Spinal cord (tissue), 10 donors: ENCODE data around the gene ADAR. TPM values are rescaled to one million over a fixed set of nuclear protein-coding genes. Genes with fewer than 3 reads are reported as not detected.
"Not testable (repeated sequence)": the region's sequence is repeated elsewhere in the genome, so short reads cannot be mapped to it uniquely, and the experiment has no call there.

Source experiments
- DNase-seq, 6 donors: peaks; one replicate each; pipeline versions ENCODE4 v3.0.0 to v3.0.0-alpha.2; 2013 to 2015; ENCODE audit warnings: low spot score in 6 of 6, low read depth in 4 of 6
- H3K27ac ChIP-seq: one replicate; pipeline ENCODE4 v1.5.1; 2013; ENCODE audit warnings: low read depth, low read length, control low read depth
- H3K27me3 ChIP-seq: one replicate; pipeline ENCODE4 v1.6.1; 2013; ENCODE audit warnings: low read length; ENCODE audit not compliant: control insufficient read depth, insufficient read depth
- H3K36me3 ChIP-seq: one replicate; pipeline ENCODE4 v1.6.1; 2013; ENCODE audit warnings: low read length; ENCODE audit not compliant: control insufficient read depth, insufficient read depth
- H3K4me1 ChIP-seq: one replicate; pipeline ENCODE4 v1.6.1; 2013; ENCODE audit warnings: low read length; ENCODE audit not compliant: control insufficient read depth, insufficient read depth
- H3K4me3 ChIP-seq: one replicate; pipeline ENCODE4 v1.5.1; 2013; ENCODE audit warnings: low read depth, low read length, control low read depth
- H3K9me3 ChIP-seq: one replicate; pipeline ENCODE4 v1.6.1; 2013; ENCODE audit warnings: low read length; ENCODE audit not compliant: control insufficient read depth, insufficient read depth
- WGBS: methylation state at CpG from one replicate; pipeline ENCODE4 v1.1.5; 2013; ENCODE audit warnings: missing lambda C conversion rate; ENCODE audit not compliant: insufficient coverage; 5-methylcytosine and 5-hydroxymethylcytosine counted together
- long read RNA-seq, 4 donors: transcript quantifications; one replicate each; lab custom pipeline, GENCODE V29; 2026
- polyA plus RNA-seq, 2 donors: library from polyadenylated mRNA; unstranded; fragments of 120-200 nt; gene quantifications; one replicate each; pipeline ENCODE4 v1.2.1, GENCODE V29; 2013; ENCODE audit not compliant: insufficient read length in 2 of 2
- total RNA-seq, 2 donors: library from RNA; depleted of rRNA in 1 of 2; stranded (reverse); fragments of 120-200 nt in 1 of 2; fragments of >200 nt in 1 of 2; gene quantifications; one replicate each; pipeline versions ENCODE4 v1.2.3 to v1.2.4, GENCODE V29; 2013 to 2014
- donor health status: healthy.

The ADAR gene, protein sequence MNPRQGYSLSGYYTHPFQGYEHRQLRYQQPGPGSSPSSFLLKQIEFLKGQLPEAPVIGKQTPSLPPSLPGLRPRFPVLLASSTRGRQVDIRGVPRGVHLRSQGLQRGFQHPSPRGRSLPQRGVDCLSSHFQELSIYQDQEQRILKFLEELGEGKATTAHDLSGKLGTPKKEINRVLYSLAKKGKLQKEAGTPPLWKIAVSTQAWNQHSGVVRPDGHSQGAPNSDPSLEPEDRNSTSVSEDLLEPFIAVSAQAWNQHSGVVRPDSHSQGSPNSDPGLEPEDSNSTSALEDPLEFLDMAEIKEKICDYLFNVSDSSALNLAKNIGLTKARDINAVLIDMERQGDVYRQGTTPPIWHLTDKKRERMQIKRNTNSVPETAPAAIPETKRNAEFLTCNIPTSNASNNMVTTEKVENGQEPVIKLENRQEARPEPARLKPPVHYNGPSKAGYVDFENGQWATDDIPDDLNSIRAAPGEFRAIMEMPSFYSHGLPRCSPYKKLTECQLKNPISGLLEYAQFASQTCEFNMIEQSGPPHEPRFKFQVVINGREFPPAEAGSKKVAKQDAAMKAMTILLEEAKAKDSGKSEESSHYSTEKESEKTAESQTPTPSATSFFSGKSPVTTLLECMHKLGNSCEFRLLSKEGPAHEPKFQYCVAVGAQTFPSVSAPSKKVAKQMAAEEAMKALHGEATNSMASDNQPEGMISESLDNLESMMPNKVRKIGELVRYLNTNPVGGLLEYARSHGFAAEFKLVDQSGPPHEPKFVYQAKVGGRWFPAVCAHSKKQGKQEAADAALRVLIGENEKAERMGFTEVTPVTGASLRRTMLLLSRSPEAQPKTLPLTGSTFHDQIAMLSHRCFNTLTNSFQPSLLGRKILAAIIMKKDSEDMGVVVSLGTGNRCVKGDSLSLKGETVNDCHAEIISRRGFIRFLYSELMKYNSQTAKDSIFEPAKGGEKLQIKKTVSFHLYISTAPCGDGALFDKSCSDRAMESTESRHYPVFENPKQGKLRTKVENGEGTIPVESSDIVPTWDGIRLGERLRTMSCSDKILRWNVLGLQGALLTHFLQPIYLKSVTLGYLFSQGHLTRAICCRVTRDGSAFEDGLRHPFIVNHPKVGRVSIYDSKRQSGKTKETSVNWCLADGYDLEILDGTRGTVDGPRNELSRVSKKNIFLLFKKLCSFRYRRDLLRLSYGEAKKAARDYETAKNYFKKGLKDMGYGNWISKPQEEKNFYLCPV
- total RNA-seq: 100 to 1,000 TPM; 106 to 108 TPM
- polyA plus RNA-seq: 100 to 1,000 TPM; 130 to 131 TPM
- long read RNA-seq, donor 1, full-length matches to known transcripts: 1 of 11 reads
- long read RNA-seq, donor 1, partial matches to known transcripts: 10 of 11 reads
- long read RNA-seq, donor 1, other reads (novel, unspliced or antisense): 0 of 11 reads
- long read RNA-seq, donor 2, full-length matches to known transcripts: 1 of 8 reads
- long read RNA-seq, donor 2, partial matches to known transcripts: 7 of 8 reads
- long read RNA-seq, donor 2, other reads (novel, unspliced or antisense): 0 of 8 reads
- long read RNA-seq, donor 3, full-length matches to known transcripts: 4 of 9 reads
- long read RNA-seq, donor 3, partial matches to known transcripts: 5 of 9 reads
- long read RNA-seq, donor 3, other reads (novel, unspliced or antisense): 0 of 9 reads
- long read RNA-seq, donor 4, full-length matches to known transcripts: 2 of 14 reads
- long read RNA-seq, donor 4, partial matches to known transcripts: 12 of 14 reads
- long read RNA-seq, donor 4, other reads (novel, unspliced or antisense): 0 of 14 reads

DNA sequence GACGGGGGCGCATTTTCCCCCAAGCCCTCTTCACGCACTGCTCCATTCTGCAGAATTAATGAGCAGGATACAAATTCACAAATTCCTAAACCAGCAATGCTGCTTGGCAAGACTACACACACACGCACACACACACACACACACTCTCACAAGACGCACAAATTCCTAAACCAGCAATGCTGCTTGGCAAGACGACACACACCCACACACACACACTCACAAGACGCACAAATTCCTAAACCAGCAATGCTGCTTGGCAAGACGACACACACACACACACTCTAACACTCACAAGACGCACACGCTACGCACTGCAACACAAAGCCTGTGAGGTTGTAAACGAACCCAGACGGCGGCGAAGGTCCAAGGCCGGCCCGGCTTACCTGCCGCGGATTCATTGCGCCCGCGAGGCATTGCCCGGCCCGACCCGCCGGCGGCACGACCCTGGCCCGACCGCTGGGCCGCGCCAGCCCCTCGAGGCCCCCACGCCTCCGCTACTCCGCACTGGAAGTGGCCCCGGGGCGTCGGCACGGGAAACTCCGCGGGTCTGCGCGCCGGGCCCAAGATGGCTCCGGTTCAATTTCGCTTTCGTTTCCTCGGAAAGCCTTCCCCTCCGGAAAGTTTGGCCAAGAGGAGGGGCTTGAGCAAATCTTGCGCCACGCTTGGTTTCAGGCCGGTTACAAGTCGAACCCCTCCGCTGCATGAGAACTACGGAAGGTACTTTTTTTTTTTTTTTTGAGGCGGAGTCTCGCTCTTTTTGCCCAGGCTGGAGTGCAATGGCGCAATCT lies at the start of gene ADAR:
TSS of gene ADAR (minus strand) at position 578 of the 788 bp plus-strand sequence. CDS start at position 398, 180 bp downstream.
- Histone ChIP-seq H3K4me3 (peak within 1 kb of the TSS; percentile 70), H3K36me3 (no peaks in the 10 kb centered on the region), H3K27me3 (no peaks in the 10 kb centered on the region), H3K9me3 (no peaks in the 10 kb centered on the region), H3K27ac (peak within 1 kb of the TSS; percentile 93), H3K4me1 (peaks cover 9% of the 10 kb centered on the region)
- under 1% methylated on average over 58 of the region's 59 CpGs for WGBS
- DNase-seq: peak; percentile 69 to 96 (median 80)

DNA sequence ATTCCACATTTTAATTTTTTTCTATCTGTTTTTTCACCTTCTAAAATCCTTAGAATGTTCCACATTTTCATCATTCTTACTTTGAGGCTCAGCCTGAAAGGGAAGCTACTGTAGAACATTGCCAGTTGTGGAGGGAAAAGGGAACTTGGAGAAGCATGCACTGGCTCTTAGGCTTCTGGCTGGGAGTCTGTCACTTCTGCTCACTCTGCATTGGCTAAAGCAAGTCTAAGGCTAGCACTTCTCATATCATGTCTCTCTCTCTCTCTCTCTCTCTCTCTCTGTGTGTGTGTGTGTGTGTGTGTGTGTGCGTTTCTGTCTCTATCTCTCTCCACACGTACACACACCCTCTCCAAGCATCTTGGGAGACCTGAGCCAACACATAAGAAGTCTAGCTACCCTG lies 49.6 kb upstream of the ADAR start:
- Histone ChIP-seq H3K4me3 (no peak overlapping the region), H3K4me1 (no peaks in the 10 kb centered on the region), H3K27me3 (peaks cover 5% of the 10 kb centered on the region), H3K27ac (no peak overlapping the region), H3K36me3 (no peaks in the 10 kb centered on the region), H3K9me3 (no peaks in the 10 kb centered on the region)
- peak in 1 of 6 donors; percentile 15 for DNase-seq
- WGBS: no CpG with 5 or more reads among the region's 2 CpGs

DNA sequence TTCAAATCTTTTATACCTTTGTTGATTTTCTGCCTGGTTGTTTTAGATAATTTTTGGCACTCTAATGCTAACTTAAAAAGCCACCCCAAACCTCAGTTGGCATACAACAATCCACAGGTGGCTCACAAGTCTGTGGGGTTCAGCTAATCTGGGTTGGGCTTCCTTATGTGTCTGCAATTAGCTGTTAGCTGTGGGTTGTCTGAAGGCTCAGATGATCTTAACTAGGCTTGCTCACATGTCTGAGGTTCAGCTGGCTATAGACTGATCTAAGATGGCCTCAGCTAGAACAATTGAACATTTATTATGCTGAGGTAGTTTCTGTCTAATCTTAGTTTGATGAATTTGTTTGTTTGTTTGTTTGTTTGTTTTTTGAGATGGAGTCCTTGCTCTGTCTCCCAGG lies 44.9 kb upstream of the ADAR start:
- Histone ChIP-seq H3K27ac (no peak overlapping the region), H3K36me3 (no peaks in the 10 kb centered on the region), H3K27me3 (peaks cover 4% of the 10 kb centered on the region), H3K9me3 (no peaks in the 10 kb centered on the region), H3K4me3 (no peak overlapping the region), H3K4me1 (no peaks in the 10 kb centered on the region)
- DNase-seq: no peak

DNA sequence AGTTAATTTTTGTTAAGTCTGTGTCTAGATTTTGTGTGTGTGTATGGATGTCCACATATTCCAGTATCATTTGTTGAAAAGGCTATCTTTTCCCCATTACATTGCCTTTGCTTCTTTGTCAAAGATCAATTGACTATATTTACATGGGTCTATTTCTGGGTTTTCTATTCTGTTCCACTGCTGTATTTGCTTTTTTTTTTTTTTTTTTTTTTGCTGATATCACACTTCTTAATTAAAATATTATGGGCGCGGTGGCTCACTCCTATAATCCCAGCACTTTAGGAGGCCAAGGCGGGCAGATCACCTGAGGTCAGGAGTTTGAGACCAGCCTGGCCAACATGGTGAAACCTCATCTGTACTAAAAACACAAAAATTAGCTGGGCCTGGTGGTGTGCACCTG lies 36.7 kb upstream of the ADAR start:
- DNase-seq, H3K9me3 ChIP-seq, H3K27ac ChIP-seq, H3K27me3 ChIP-seq, H3K4me3 ChIP-seq, H3K36me3 ChIP-seq, H3K4me1 ChIP-seq: not testable (repeated sequence)
- no CpG with 5 or more reads among the region's 3 CpGs for WGBS

DNA sequence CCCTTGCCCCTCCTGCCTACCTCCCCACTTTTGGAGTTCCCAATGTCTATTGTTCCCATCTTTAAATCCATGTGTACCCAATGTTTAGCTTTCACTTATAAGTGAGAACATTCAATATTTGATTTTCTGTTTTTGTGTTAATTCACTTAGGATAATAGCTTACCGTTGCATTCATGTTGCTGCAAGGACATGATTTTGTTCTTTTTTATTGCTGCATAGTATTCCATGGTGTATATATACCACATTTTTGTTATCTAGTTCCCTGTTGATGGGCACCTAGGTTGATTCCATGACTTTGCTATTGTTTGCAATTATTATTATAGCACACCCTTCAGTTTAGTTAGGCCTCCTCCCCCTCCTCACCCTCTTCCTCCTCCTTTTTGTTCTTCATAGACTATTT lies 33.5 kb upstream of the ADAR start:
- no peaks in the 10 kb centered on the region for H3K36me3 ChIP-seq
- no peaks in the 10 kb centered on the region for H3K4me1 ChIP-seq
- no peak overlapping the region for H3K27ac ChIP-seq
- DNase-seq: no peak
- H3K27me3 ChIP-seq: no peaks in the 10 kb centered on the region
- no CpG with 5 or more reads among the region's 1 CpG for WGBS
- H3K9me3 ChIP-seq: peaks cover 2% of the 10 kb centered on the region
- no peak overlapping the region for H3K4me3 ChIP-seq

DNA sequence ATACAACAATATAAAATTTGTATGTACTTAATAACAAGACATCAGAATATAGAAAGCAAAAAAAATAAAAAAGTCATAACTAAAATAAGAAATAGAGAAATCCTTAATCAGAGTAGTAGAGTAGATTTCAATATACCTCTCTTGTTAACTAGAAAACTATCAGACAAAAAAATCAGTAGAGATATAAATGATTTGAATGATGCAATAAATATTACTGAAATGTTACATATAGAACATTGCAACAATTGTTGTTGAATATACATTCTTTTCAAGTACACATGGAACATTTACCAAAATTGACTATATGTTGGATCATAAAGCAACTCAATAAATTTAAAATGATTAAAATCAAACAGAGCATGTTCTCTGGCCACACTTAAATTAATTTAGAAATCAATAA lies 31.9 kb upstream of the ADAR start:
- Histone ChIP-seq H3K36me3 (no peaks in the 10 kb centered on the region), H3K9me3 (peaks cover 2% of the 10 kb centered on the region)
- no peak for DNase-seq

DNA sequence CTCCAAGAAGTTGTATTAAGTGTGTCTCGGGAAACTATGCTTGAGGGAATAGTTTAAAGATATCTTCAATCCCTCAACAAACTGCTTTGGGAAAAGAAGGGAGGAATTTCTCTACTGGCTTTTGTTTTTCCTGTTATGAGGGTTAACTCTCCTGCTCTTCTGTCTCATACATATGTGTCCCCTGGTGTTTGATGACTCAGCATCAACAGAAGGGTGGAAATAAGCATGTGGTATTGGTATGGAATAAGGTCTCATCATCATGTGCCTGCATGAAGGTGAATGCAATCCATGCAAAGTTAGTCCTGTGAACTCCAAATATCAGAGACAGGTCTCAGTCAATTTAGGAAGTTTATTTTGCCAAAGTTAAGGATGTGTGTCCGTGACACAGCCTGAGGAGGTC lies 27.2 kb upstream of the ADAR start:
- Histone ChIP-seq H3K27ac (no peak overlapping the region), H3K4me1 (no peaks in the 10 kb centered on the region), H3K9me3 (peaks cover 2% of the 10 kb centered on the region), H3K4me3 (no peak overlapping the region), H3K27me3 (no peaks in the 10 kb centered on the region), H3K36me3 (no peaks in the 10 kb centered on the region)
- DNase-seq: no peak
- no CpG with 5 or more reads among the region's 2 CpGs for WGBS

More for the DNA sequence above, 31.9 kb upstream of the ADAR start:
- Histone ChIP-seq H3K27ac (no peak overlapping the region), H3K27me3 (no peaks in the 10 kb centered on the region), H3K4me1 (no peaks in the 10 kb centered on the region), H3K4me3 (no peak overlapping the region)

DNA sequence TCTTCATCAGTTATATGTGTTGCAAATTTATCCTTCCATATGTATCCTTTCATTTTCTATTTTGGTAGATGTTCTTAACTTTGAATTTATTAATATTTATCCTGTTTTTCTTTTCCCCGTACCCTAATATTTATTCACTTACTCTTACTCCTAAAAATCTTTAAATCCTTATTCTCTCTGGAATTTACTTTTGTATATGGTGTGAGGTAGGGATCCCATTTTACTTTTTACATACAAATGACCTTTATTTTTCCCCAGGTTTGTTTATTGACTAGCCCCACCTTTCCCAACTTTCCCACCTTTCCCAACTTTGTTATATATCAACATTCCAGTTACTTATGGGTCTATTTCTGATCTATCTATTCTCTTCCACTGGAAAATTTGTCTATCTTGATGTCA lies 21.7 kb upstream of the ADAR start:
- Histone ChIP-seq H3K27me3 (no peaks in the 10 kb centered on the region), H3K4me3 (no peak overlapping the region), H3K4me1 (peaks cover 14% of the 10 kb centered on the region), H3K27ac (no peak overlapping the region), H3K36me3 (no peaks in the 10 kb centered on the region), H3K9me3 (peaks cover 4% of the 10 kb centered on the region)
- WGBS: no CpG with 5 or more reads among the region's 1 CpG
- no peak for DNase-seq
